HCT116 (cell line): Measurements from ENCODE around the gene LARP4. TPM values are rescaled to one million over a fixed set of nuclear protein-coding genes. Genes with fewer than 3 reads are reported as not detected.

Experiments used
- ATAC-seq: fragments of 200-7000 bp; cut with Tn5 transposase; 2 replicates; pipeline ENCODE4 v1.9.1; 2020; ENCODE audit warnings: mild to moderate bottlenecking, moderate library complexity
- BruUV-seq: library from RNA; stranded (reverse); fragments of 400-500 nt; replicated peaks from 2 replicates; lab custom pipeline; 2021; lab: Mats Ljungman, UMichigan
- CTCF ChIA-PET: fragments of 300-600 bp; sonication (Branson Sonifier 250); formaldehyde crosslinking; loops from one replicate; lab custom pipeline; 2021; ENCODE audit warnings: antibody characterized with exemption; lab: Charles Lee
- POLR2A ChIA-PET: fragments of 300-600, 350-600 bp; sonication (Branson Sonifier 250); formaldehyde crosslinking; loops from one replicate; lab custom pipeline; 2021; ENCODE audit warnings: antibody characterized with exemption; lab: Charles Lee
- RAD21 ChIA-PET, 2 experiments: fragments of 300-600 bp; sonication (Branson Sonifier 250); formaldehyde crosslinking; loops; one replicate each; lab custom pipeline; 2023; ENCODE audit warnings: low total read pairs in 2 of 2; ENCODE audit not compliant: uncharacterized antibody in 2 of 2, unreplicated experiment in 2 of 2, low non-redundant PET in 1 of 2; lab: Charles Lee
- DNase-seq: peaks from one replicate; pipeline ENCODE4 v3.0.0-alpha.2; 2010; ENCODE audit warnings: low read depth, low spot score
- H2AFZ ChIP-seq: fragments of 200-600 bp; shearing (Covaris generic), sonication (generic); 2 replicates; pipeline ENCODE4 v1.6.1; 2017; ENCODE audit warnings: low read depth, mixed run types, mixed read lengths, antibody characterized with exemption, low read length; ENCODE audit not compliant: poor library complexity, severe bottlenecking
- H3K27ac ChIP-seq: 2 replicates; pipeline ENCODE4 v1.5.1; 2012; ENCODE audit warnings: low read depth, low read length
- H3K27me3 ChIP-seq: fragments of 200-600 bp; sonication (generic); 2 replicates; pipeline ENCODE4 v1.6.1; 2016; ENCODE audit warnings: mixed run types, low read length, mixed read lengths; ENCODE audit not compliant: insufficient read depth
- H3K36me3 ChIP-seq, 2 experiments: fragments of 200-500 bp in 1 of 2; fragments of 200-600 bp in 1 of 2; sonication (Bioruptor generic) in 1 of 2; sonication (generic) in 1 of 2; 2 replicates each; pipeline versions ENCODE4 v1.5.1 to v1.6.1; 2014 to 2016; ENCODE audit warnings: low read length in 2 of 2, inconsistent platforms in 1 of 2, mixed read lengths in 1 of 2, mixed run types in 1 of 2; ENCODE audit not compliant: insufficient read depth in 2 of 2, control insufficient read depth in 1 of 2
- H3K4me1 ChIP-seq, 2 experiments: fragments of 200-600 bp in 1 of 2; sonication (generic) in 1 of 2; 2 replicates each; pipeline versions ENCODE4 v1.5.1 to v1.6.1; 2012 to 2017; ENCODE audit warnings: low read length in 2 of 2, inconsistent platforms in 1 of 2, mild to moderate bottlenecking in 1 of 2, mixed read lengths in 1 of 2, mixed run types in 1 of 2, moderate library complexity in 1 of 2; ENCODE audit not compliant: insufficient read depth in 2 of 2, control insufficient read depth in 1 of 2
- H3K4me2 ChIP-seq: fragments of 200-600 bp; sonication (generic); 2 replicates; pipeline ENCODE4 v1.6.1; 2017; ENCODE audit warnings: mixed run types, low read length, mixed read lengths
- H3K4me3 ChIP-seq, 2 experiments: fragments of 200-600 bp in 1 of 2; sonication (generic) in 1 of 2; replicated peaks in 1 of 2; 2 replicates each; pipeline ENCODE4 v1.5.1; 2011 to 2016; ENCODE audit warnings: low read length in 2 of 2, control low read depth in 1 of 2, low read depth in 1 of 2, mild to moderate bottlenecking in 1 of 2, mixed read lengths in 1 of 2, mixed run types in 1 of 2
- H3K79me2 ChIP-seq: fragments of 200-600 bp; sonication (generic); 2 replicates; pipeline ENCODE4 v1.6.1; 2017; ENCODE audit warnings: mild to moderate bottlenecking, mixed run types, low read length, moderate library complexity, mixed read lengths; ENCODE audit not compliant: insufficient read depth
- H3K9ac ChIP-seq: fragments of 200-600 bp; sonication (generic); 2 replicates; pipeline ENCODE4 v1.6.1; 2016; ENCODE audit warnings: low read length, mixed read lengths
- H3K9me2 ChIP-seq: fragments of 200-600 bp; sonication (generic), shearing (Covaris generic); 2 replicates; pipeline ENCODE4 v1.6.1; 2017; ENCODE audit warnings: mixed run types, mild to moderate bottlenecking, moderate library complexity; ENCODE audit not compliant: insufficient read depth
- H3K9me3 ChIP-seq, 2 experiments: fragments of 200-500 bp in 1 of 2; fragments of 200-600 bp in 1 of 2; sonication (Bioruptor generic) in 1 of 2; sonication (generic) in 1 of 2; 2 replicates each; pipeline ENCODE4 v1.6.1; 2014 to 2017; ENCODE audit warnings: low read length in 2 of 2, mixed read lengths in 2 of 2, inconsistent platforms in 1 of 2, low read depth in 1 of 2, mild to moderate bottlenecking in 1 of 2, mixed run types in 1 of 2, moderate library complexity in 1 of 2; ENCODE audit not compliant: control insufficient read depth in 1 of 2, insufficient read depth in 1 of 2
- H4K20me1 ChIP-seq: fragments of 200-600 bp; sonication (generic), shearing (Covaris generic); 2 replicates; pipeline ENCODE4 v1.6.1; 2017; ENCODE audit warnings: mixed run types, mild to moderate bottlenecking, moderate library complexity; ENCODE audit not compliant: insufficient read depth
- CBX3 ChIP-seq: IDR thresholded peaks from 2 replicates; pipeline ENCODE4 v1.6.1; 2012; ENCODE audit warnings: low read depth
- EGR1 ChIP-seq: IDR thresholded peaks from 2 replicates; pipeline ENCODE4 v1.6.1; 2012; ENCODE audit warnings: low read depth
- EZH2 ChIP-seq: fragments of 200-600 bp; sonication (generic); IDR thresholded peaks from 2 replicates; pipeline ENCODE4 v1.6.1; 2017; ENCODE audit warnings: antibody characterized with exemption, mixed run types
- EZH2phosphoT487 ChIP-seq: fragments of 200-600 bp; IDR thresholded peaks from 2 replicates; pipeline ENCODE4 v1.6.1; 2018; ENCODE audit warnings: antibody characterized with exemption, borderline replicate concordance
- FOSL1 ChIP-seq: IDR thresholded peaks from 2 replicates; pipeline ENCODE4 v1.6.1; 2012; ENCODE audit warnings: low read depth
- JUND ChIP-seq: IDR thresholded peaks from 2 replicates; pipeline ENCODE4 v1.6.1; 2012
- POLR2A ChIP-seq: IDR thresholded peaks from 2 replicates; pipeline ENCODE4 v1.7.0; 2011; ENCODE audit warnings: borderline replicate concordance; ENCODE audit not compliant: insufficient read depth, insufficient read length; ENCODE audit errors: extremely low read depth
- RAD21 ChIP-seq: IDR thresholded peaks from 2 replicates; pipeline ENCODE4 v1.6.1; 2012; ENCODE audit warnings: low read depth, mild to moderate bottlenecking
- SRF ChIP-seq: IDR thresholded peaks from 2 replicates; pipeline ENCODE4 v1.6.1; 2012; ENCODE audit warnings: low read depth
- TCF7L2 ChIP-seq: IDR thresholded peaks from 2 replicates; pipeline ENCODE4 v1.7.0; 2011; ENCODE audit warnings: borderline replicate concordance, inconsistent platforms; ENCODE audit not compliant: insufficient read depth, insufficient read length; ENCODE audit errors: extremely low read depth
- intact Hi-C: fragments of 100-400 bp; cut with micrococcal nuclease; formaldehyde crosslinking; loops from 2 replicates; pipeline ENCODE4 v1.10.0; 2022
- total RNA-seq: library from RNA; stranded (reverse); gene quantifications from one replicate; pipeline ENCODE4 v1.2.1, GENCODE V29; 2021; ENCODE audit not compliant: unreplicated experiment

Gene LARP4
- total RNA-seq, 1 experiment from 2014 or later, result 76.3 TPM

- no peaks in the 10 kb centered on the region for H3K36me3 ChIP-seq
- no peaks in the 10 kb centered on the region for H3K9me3 ChIP-seq
- no peak overlapping the region for H3K9ac ChIP-seq
- H3K79me2 ChIP-seq, result peaks cover 84% of the 10 kb centered on the region
- ATAC-seq, result peak; percentile 47; the same call in 1 of the 2 replicates
- H3K27me3 ChIP-seq, result no peaks in the 10 kb centered on the region
- no peak overlapping the region for H3K27ac ChIP-seq
- POLR2A ChIA-PET, result no interaction called here
- BruUV-seq, result no TSS peak
- peaks cover 5 to 39% of the 10 kb centered on the region in 2 experiments; a peak in 3 of 4 replicates for H3K4me1 ChIP-seq
- intact Hi-C loops, result no loop called here
- no peaks in the 10 kb centered on the region for H4K20me1 ChIP-seq
- H2AFZ ChIP-seq, result no peak overlapping the region
- RAD21 ChIA-PET, result no interaction called here
- no peak overlapping the region for H3K4me3 ChIP-seq
- no peak for DNase-seq
- H3K9me2 ChIP-seq, result no peaks in the 10 kb centered on the region
- H3K4me2 ChIP-seq, result no peak overlapping the region
- TF ChIP-seq EGR1 (no peak), RAD21 (0 out of 2 replicates have a peak, but pooled peaks have one; percentile 11)
- CTCF ChIA-PET, result no interaction called here
Measured at GRCh38 chr12:50523772-50524171, 123.1 kb downstream of the LARP4 start.

GRCh38 chr12:50524621-50525020 lies 123.9 kb downstream of the LARP4 start:
- Histone ChIP-seq H3K36me3 (no peaks in the 10 kb centered on the region), H3K4me1 (peaks cover 5 to 48% of the 10 kb centered on the region in 2 experiments; a peak in 3 of 4 replicates), H3K27me3 (no peaks in the 10 kb centered on the region), H3K79me2 (peaks cover 84% of the 10 kb centered on the region), H3K4me3 (no peak overlapping the region), H3K27ac (no peak overlapping the region), H4K20me1 (no peaks in the 10 kb centered on the region), H2AFZ (no peak overlapping the region), H3K9me2 (no peaks in the 10 kb centered on the region), H3K4me2 (no peak overlapping the region), H3K9me3 (no peaks in the 10 kb centered on the region), H3K9ac (no peak overlapping the region)
- ChIA-PET RAD21 (no interaction called here), POLR2A (no interaction called here), CTCF (no interaction called here)
- intact Hi-C loops, result no loop called here
- DNase-seq, result no peak
- no peak for TF ChIP-seq TCF7L2
- no peak for TF ChIP-seq FOSL1
- no peak for TF ChIP-seq EZH2phosphoT487
- TF ChIP-seq CBX3, result no peak
- TF ChIP-seq EZH2, result no peak
- TF ChIP-seq JUND, result no peak
- no peak for TF ChIP-seq SRF
- no peak for TF ChIP-seq POLR2A
- ATAC-seq, result no peak
- no TSS peak for BruUV-seq
